Trophoblast cell (in vitro differentiated cells and primary cell): Measurements from ENCODE around the gene F3.

Experiments
- DNase-seq, 2 donors: peaks; one replicate each; pipeline ENCODE4 v3.0.0-alpha.2; 2016
- H2AFZ ChIP-seq: 2 replicates; pipeline ENCODE4 v1.6.1; 2013; ENCODE audit warnings: low read length, moderate library complexity, mild to moderate bottlenecking; ENCODE audit not compliant: insufficient read depth, poor library complexity
- H2AK5ac ChIP-seq: 2 replicates; pipeline ENCODE4 v1.6.1; 2013; ENCODE audit warnings: mild to moderate bottlenecking, low read length
- H2BK120ac ChIP-seq: 2 replicates; pipeline ENCODE4 v1.6.1; 2013; ENCODE audit warnings: low read length, mild to moderate bottlenecking, moderate library complexity; ENCODE audit not compliant: insufficient read depth, poor library complexity
- H2BK12ac ChIP-seq: 2 replicates; pipeline ENCODE4 v1.6.1; 2013; ENCODE audit warnings: mild to moderate bottlenecking, low read length, moderate library complexity
- H2BK5ac ChIP-seq: 2 replicates; pipeline ENCODE4 v1.6.1; 2013; ENCODE audit warnings: low read length, low read depth, moderate library complexity, mild to moderate bottlenecking; ENCODE audit not compliant: poor library complexity
- H3K14ac ChIP-seq: 2 replicates; pipeline ENCODE4 v1.6.1; 2013; ENCODE audit warnings: mild to moderate bottlenecking, low read length
- H3K18ac ChIP-seq: 2 replicates; pipeline ENCODE4 v1.6.1; 2013; ENCODE audit warnings: mild to moderate bottlenecking, low read length
- H3K23ac ChIP-seq: 2 replicates; pipeline ENCODE4 v1.6.1; 2013; ENCODE audit warnings: low read length
- H3K27ac ChIP-seq: 2 replicates; pipeline ENCODE4 v1.5.1; 2013; ENCODE audit warnings: low read depth, mild to moderate bottlenecking, inconsistent platforms, low read length, moderate library complexity
- H3K27me3 ChIP-seq: 2 replicates; pipeline ENCODE4 v1.6.1; 2013; ENCODE audit warnings: inconsistent platforms, mild to moderate bottlenecking, low read length, moderate library complexity; ENCODE audit not compliant: insufficient read depth
- H3K36me3 ChIP-seq, 2 experiments: 1 replicate in 1 of 2; 2 replicates in 1 of 2; pipeline ENCODE4 v1.6.1; 2013; ENCODE audit warnings: low read length in 2 of 2, mild to moderate bottlenecking in 2 of 2, moderate library complexity in 1 of 2; ENCODE audit not compliant: insufficient read depth in 2 of 2, control insufficient read depth in 1 of 2
- H3K4ac ChIP-seq: 2 replicates; pipeline ENCODE4 v1.6.1; 2013; ENCODE audit warnings: low read depth, mild to moderate bottlenecking, low read length, moderate library complexity
- H3K4me1 ChIP-seq, 2 experiments: 1 replicate in 1 of 2; 2 replicates in 1 of 2; pipeline ENCODE4 v1.6.1; 2013; ENCODE audit warnings: low read length in 2 of 2, mild to moderate bottlenecking in 2 of 2, moderate library complexity in 1 of 2; ENCODE audit not compliant: insufficient read depth in 2 of 2, control insufficient read depth in 1 of 2
- H3K4me2 ChIP-seq: 2 replicates; pipeline ENCODE4 v1.6.1; 2013; ENCODE audit warnings: inconsistent platforms, mild to moderate bottlenecking, low read length, moderate library complexity
- H3K4me3 ChIP-seq: 2 replicates; pipeline ENCODE4 v1.5.1; 2013; ENCODE audit warnings: mild to moderate bottlenecking, low read depth, low read length, inconsistent platforms
- H3K79me1 ChIP-seq: one replicate; pipeline ENCODE4 v1.6.1; 2013; ENCODE audit warnings: low read length
- H3K79me2 ChIP-seq: 2 replicates; pipeline ENCODE4 v1.6.1; 2013; ENCODE audit warnings: low read length, mild to moderate bottlenecking; ENCODE audit not compliant: control insufficient read depth, insufficient read depth, poor library complexity
- H3K9ac ChIP-seq: 2 replicates; pipeline ENCODE4 v1.6.1; 2013; ENCODE audit warnings: mild to moderate bottlenecking, low read length
- H3K9me3 ChIP-seq: 2 replicates; pipeline ENCODE4 v1.6.1; 2013; ENCODE audit warnings: low read depth, mild to moderate bottlenecking, control low read depth, inconsistent platforms, low read length; ENCODE audit not compliant: insufficient read depth
- H4K12ac ChIP-seq: 2 replicates; pipeline ENCODE4 v1.6.1; 2013; ENCODE audit warnings: low read depth, mild to moderate bottlenecking, low read length, moderate library complexity
- H4K8ac ChIP-seq: 2 replicates; pipeline ENCODE4 v1.6.1; 2013; ENCODE audit warnings: low read depth, mild to moderate bottlenecking, low read length, moderate library complexity
- H4K91ac ChIP-seq: one replicate; pipeline ENCODE4 v1.6.1; 2013; ENCODE audit warnings: low read depth, mild to moderate bottlenecking, low read length, moderate library complexity
- WGBS: extraction: QIAGEN DNeasy Blood & Tissue Kit; methylation state at CpG from one replicate; pipeline ENCODE4 v1.1.7; 2013; ENCODE audit warnings: missing lambda C conversion rate; ENCODE audit not compliant: insufficient read length, insufficient coverage; ENCODE audit errors: extremely low coverage; 5-methylcytosine and 5-hydroxymethylcytosine counted together

Gene F3

GRCh38 chr1:94501935-94502334, 39.6 kb downstream of the F3 start:
- H4K8ac ChIP-seq, result no peak overlapping the region
- no peaks in the 10 kb centered on the region for H3K79me1 ChIP-seq
- H4K91ac ChIP-seq, result no peak overlapping the region
- H3K4ac ChIP-seq, result no peak overlapping the region
- no peak overlapping the region for H2BK120ac ChIP-seq
- WGBS, result no CpG with 5 or more reads among the region's 4 CpGs
- no peak overlapping the region for H2AFZ ChIP-seq
- H3K36me3 ChIP-seq, result peaks cover 6 to 9% of the 10 kb centered on the region in 2 experiments
- DNase-seq, result no peak
- H3K27me3 ChIP-seq, result no peaks in the 10 kb centered on the region
- no peaks in the 10 kb centered on the region for H3K9me3 ChIP-seq
- H2BK5ac ChIP-seq, result no peak overlapping the region
- H3K9ac ChIP-seq, result no peak overlapping the region
- H3K4me1 ChIP-seq, result no peaks in the 10 kb centered on the region
- H3K18ac ChIP-seq, result no peak overlapping the region
- no peak overlapping the region for H3K4me3 ChIP-seq
- H4K12ac ChIP-seq, result no peak overlapping the region
- no peak overlapping the region for H3K14ac ChIP-seq
- no peak overlapping the region for H3K4me2 ChIP-seq
- no peak overlapping the region for H2BK12ac ChIP-seq
- no peak overlapping the region for H2AK5ac ChIP-seq
- H3K79me2 ChIP-seq, result no peaks in the 10 kb centered on the region
- no peak overlapping the region for H3K23ac ChIP-seq
- H3K27ac ChIP-seq, result no peak overlapping the region

GRCh38 chr1:94501426-94501825, 40.1 kb downstream of the F3 start:
- no peak overlapping the region for H2BK5ac ChIP-seq
- no peak overlapping the region for H2AK5ac ChIP-seq
- no peaks in the 10 kb centered on the region for H3K79me1 ChIP-seq
- no peak overlapping the region for H3K4me2 ChIP-seq
- no peaks in the 10 kb centered on the region for H3K27me3 ChIP-seq
- peaks cover 6 to 8% of the 10 kb centered on the region in 2 experiments for H3K36me3 ChIP-seq
- no peak overlapping the region for H2BK12ac ChIP-seq
- WGBS, result no CpG with 5 or more reads among the region's 2 CpGs
- no peak overlapping the region for H4K91ac ChIP-seq
- no peak overlapping the region for H3K23ac ChIP-seq
- no peaks in the 10 kb centered on the region for H3K9me3 ChIP-seq
- H3K4ac ChIP-seq, result no peak overlapping the region
- H3K18ac ChIP-seq, result no peak overlapping the region
- no peak overlapping the region for H3K4me3 ChIP-seq
- H4K8ac ChIP-seq, result no peak overlapping the region
- H3K4me1 ChIP-seq, result no peaks in the 10 kb centered on the region
- H3K27ac ChIP-seq, result no peak overlapping the region
- DNase-seq, result no peak
- H2BK120ac ChIP-seq, result no peak overlapping the region
- no peaks in the 10 kb centered on the region for H3K79me2 ChIP-seq
- no peak overlapping the region for H4K12ac ChIP-seq
- no peak overlapping the region for H3K14ac ChIP-seq
- H2AFZ ChIP-seq, result no peak overlapping the region
- no peak overlapping the region for H3K9ac ChIP-seq

GRCh38 chr1:94496076-94496755, 45.3 kb downstream of the F3 start:
- Histone ChIP-seq H3K14ac (no peak overlapping the region), H3K23ac (no peak overlapping the region), H3K79me2 (no peaks in the 10 kb centered on the region), H3K4me2 (no peak overlapping the region), H2AFZ (no peak overlapping the region), H3K79me1 (no peaks in the 10 kb centered on the region), H3K9me3 (no peaks in the 10 kb centered on the region), H4K91ac (no peak overlapping the region), H2BK12ac (no peak overlapping the region), H3K9ac (no peak overlapping the region), H3K4me1 (no peaks in the 10 kb centered on the region), H3K36me3 (peaks cover 0 to 4% of the 10 kb centered on the region in 2 experiments), H3K4me3 (no peak overlapping the region), H4K12ac (no peak overlapping the region), H3K27me3 (no peaks in the 10 kb centered on the region), H3K27ac (no peak overlapping the region), H2BK120ac (no peak overlapping the region), H3K4ac (no peak overlapping the region), H4K8ac (no peak overlapping the region), H3K18ac (no peak overlapping the region), H2BK5ac (no peak overlapping the region), H2AK5ac (no peak overlapping the region)
- DNase-seq, result no peak
- no CpG with 5 or more reads among the region's 2 CpGs for WGBS

- no CpG with 5 or more reads among the region's 2 CpGs for WGBS
- no peak overlapping the region for H2BK120ac ChIP-seq
- no peak overlapping the region for H3K18ac ChIP-seq
- no peak overlapping the region for H2BK12ac ChIP-seq
- H3K36me3 ChIP-seq, result peaks cover 0 to 2% of the 10 kb centered on the region in 2 experiments
- no peak overlapping the region for H3K4me2 ChIP-seq
- no peak overlapping the region for H4K12ac ChIP-seq
- no peaks in the 10 kb centered on the region for H3K27me3 ChIP-seq
- H3K4me3 ChIP-seq, result no peak overlapping the region
- H2AFZ ChIP-seq, result no peak overlapping the region
- no peak for DNase-seq
- H3K79me1 ChIP-seq, result no peaks in the 10 kb centered on the region
- H3K27ac ChIP-seq, result no peak overlapping the region
- no peak overlapping the region for H4K91ac ChIP-seq
- H3K4ac ChIP-seq, result no peak overlapping the region
- no peak overlapping the region for H4K8ac ChIP-seq
- H3K14ac ChIP-seq, result no peak overlapping the region
- H2BK5ac ChIP-seq, result no peak overlapping the region
- H3K9me3 ChIP-seq, result no peaks in the 10 kb centered on the region
- H3K23ac ChIP-seq, result no peak overlapping the region
- H3K4me1 ChIP-seq, result no peaks in the 10 kb centered on the region
- H3K9ac ChIP-seq, result no peak overlapping the region
- H3K79me2 ChIP-seq, result no peaks in the 10 kb centered on the region
- no peak overlapping the region for H2AK5ac ChIP-seq
Observed at GRCh38 chr1:94490556-94490955, 51.0 kb downstream of the F3 start.
